ENCODE data around the gene PTPRE. TPM values are rescaled to one million over a fixed set of nuclear protein-coding genes. Genes with fewer than 3 reads are reported as not detected.

The PTPRE gene
- total RNA-seq, 1 donor from 2014 or later: 0.21 TPM

DNA sequence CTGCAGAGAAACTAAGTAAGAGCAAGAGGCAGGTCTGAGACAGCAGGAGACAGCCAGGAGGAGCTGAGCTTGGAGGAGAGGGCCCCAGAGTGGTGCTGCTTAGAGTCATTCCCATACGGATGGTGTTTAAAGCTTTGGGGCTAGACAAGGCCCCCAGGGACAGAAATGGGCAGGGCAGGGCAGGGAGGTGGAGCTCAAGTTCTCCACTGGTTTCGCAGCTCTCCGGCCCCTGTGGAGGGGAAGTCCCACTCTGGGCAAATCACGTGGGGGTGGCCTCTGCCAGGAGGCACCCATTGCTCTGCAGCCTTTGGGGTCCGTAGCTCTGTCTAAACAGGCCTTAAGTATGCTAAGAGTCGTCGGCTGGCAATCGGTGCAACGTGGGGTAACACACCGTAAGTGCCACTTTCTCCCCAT is 1.0 kb upstream of the PTPRE start:
- Histone ChIP-seq H3K36me3 (no peaks in the 10 kb centered on the region), H3K27me3 (peaks cover 52% of the 10 kb centered on the region), H4K20me1 (ENCODE audit: low read depth) (no peaks in the 10 kb centered on the region), H3K4me1 (no peaks in the 10 kb centered on the region), H3K27ac (no peak overlapping the region), H3K4me3 (no peak overlapping the region), H3K9ac (no peak overlapping the region), H3F3A (ENCODE audit: low read depth) (no peaks in the 10 kb centered on the region), H3K79me2 (ENCODE audit: low read depth) (no peaks in the 10 kb centered on the region), H2AFZ (replicated peaks) (no peak overlapping the region), H3K4me2 (no peak overlapping the region), H3K9me3 (ENCODE audit: low read depth) (no peaks in the 10 kb centered on the region)
- TF ChIP-seq EZH2 (IDR thresholded peaks at IDR 0.05) (no peak), EZH2phosphoT487 (IDR thresholded peaks at IDR 0.05) (no peak)
- TF ChIP-seq, protein P1, sequence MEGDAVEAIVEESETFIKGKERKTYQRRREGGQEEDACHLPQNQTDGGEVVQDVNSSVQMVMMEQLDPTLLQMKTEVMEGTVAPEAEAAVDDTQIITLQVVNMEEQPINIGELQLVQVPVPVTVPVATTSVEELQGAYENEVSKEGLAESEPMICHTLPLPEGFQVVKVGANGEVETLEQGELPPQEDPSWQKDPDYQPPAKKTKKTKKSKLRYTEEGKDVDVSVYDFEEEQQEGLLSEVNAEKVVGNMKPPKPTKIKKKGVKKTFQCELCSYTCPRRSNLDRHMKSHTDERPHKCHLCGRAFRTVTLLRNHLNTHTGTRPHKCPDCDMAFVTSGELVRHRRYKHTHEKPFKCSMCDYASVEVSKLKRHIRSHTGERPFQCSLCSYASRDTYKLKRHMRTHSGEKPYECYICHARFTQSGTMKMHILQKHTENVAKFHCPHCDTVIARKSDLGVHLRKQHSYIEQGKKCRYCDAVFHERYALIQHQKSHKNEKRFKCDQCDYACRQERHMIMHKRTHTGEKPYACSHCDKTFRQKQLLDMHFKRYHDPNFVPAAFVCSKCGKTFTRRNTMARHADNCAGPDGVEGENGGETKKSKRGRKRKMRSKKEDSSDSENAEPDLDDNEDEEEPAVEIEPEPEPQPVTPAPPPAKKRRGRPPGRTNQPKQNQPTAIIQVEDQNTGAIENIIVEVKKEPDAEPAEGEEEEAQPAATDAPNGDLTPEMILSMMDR (IDR thresholded peaks at IDR 0.05): no peak
- Mint-ChIP-seq H3K9me3 (no peaks in the 10 kb centered on the region), H3K36me3 (no peaks in the 10 kb centered on the region), H3K27ac (no peak overlapping the region), H3K4me3 (peak overlapping the region; percentile 70), H3K4me1 (peaks cover 12% of the 10 kb centered on the region), H3K27me3 (ENCODE audit: insufficient read depth, low read depth) (peaks cover 15% of the 10 kb centered on the region)
- DNase-seq (ENCODE audit: low spot score): no peak

DNA sequence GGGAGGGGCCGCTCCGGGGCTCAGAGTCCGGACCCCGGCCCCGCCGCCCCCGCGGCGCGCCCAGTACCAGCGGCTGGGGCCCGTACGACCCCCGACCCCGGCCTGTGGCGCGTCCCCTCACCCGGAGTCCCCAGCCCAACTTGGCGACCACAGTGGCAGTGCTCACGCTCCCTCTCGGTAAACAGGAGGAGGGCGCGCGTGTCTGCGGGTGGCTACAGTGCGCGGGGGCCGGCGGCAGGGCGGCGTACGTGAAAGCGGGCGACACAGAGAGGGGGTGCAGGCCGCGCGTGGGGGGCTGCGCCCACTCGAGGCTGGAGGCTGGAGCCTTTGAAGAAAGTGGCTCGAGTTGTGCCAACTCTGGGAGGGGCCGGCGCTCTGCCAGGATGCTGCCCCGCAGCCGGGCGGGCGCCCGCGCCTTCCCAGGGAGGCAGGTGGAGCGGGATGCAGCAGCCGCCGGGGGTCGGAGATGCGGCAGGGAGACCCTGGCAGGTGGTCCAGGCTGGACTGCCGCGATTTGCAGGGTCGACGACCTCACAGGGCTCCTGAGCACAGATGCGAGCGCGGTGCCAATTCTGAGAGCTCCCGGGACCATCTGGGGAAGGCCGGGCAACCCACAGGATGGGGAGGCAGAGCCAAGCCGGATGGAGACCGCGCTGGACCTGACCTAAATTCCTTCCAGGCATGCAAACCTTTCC is 655 bp downstream of the PTPRE start:
- Histone ChIP-seq H3K27me3 (peaks cover 52% of the 10 kb centered on the region), H3K79me2 (ENCODE audit: low read depth) (no peaks in the 10 kb centered on the region), H3K4me1 (peaks cover 5% of the 10 kb centered on the region), H3K27ac (no peak overlapping the region), H3K9me3 (ENCODE audit: low read depth) (no peaks in the 10 kb centered on the region), H3K4me3 (peak overlapping the region; percentile 92), H3F3A (ENCODE audit: low read depth) (no peaks in the 10 kb centered on the region), H4K20me1 (ENCODE audit: low read depth) (no peaks in the 10 kb centered on the region), H2AFZ (replicated peaks) (peak overlapping the region; percentile 98), H3K36me3 (no peaks in the 10 kb centered on the region), H3K4me2 (peak overlapping the region; percentile 99), H3K9ac (no peak overlapping the region)
- H3K4me3 Mint-ChIP-seq: peak overlapping the region; percentile 75
- peaks cover 22% of the 10 kb centered on the region for H3K4me1 Mint-ChIP-seq
- DNase-seq (ENCODE audit: low spot score): no peak
- H3K36me3 Mint-ChIP-seq: no peaks in the 10 kb centered on the region
- no peaks in the 10 kb centered on the region for H3K9me3 Mint-ChIP-seq
- H3K27ac Mint-ChIP-seq: no peak overlapping the region
- TF ChIP-seq EZH2 (IDR thresholded peaks at IDR 0.05): peak; percentile 88
- TF ChIP-seq, protein P1 (IDR thresholded peaks at IDR 0.05): no peak
- peak; percentile 83 for TF ChIP-seq EZH2phosphoT487 (IDR thresholded peaks at IDR 0.05)
- H3K27me3 Mint-ChIP-seq (ENCODE audit: insufficient read depth, low read depth): peaks cover 18% of the 10 kb centered on the region

DNA sequence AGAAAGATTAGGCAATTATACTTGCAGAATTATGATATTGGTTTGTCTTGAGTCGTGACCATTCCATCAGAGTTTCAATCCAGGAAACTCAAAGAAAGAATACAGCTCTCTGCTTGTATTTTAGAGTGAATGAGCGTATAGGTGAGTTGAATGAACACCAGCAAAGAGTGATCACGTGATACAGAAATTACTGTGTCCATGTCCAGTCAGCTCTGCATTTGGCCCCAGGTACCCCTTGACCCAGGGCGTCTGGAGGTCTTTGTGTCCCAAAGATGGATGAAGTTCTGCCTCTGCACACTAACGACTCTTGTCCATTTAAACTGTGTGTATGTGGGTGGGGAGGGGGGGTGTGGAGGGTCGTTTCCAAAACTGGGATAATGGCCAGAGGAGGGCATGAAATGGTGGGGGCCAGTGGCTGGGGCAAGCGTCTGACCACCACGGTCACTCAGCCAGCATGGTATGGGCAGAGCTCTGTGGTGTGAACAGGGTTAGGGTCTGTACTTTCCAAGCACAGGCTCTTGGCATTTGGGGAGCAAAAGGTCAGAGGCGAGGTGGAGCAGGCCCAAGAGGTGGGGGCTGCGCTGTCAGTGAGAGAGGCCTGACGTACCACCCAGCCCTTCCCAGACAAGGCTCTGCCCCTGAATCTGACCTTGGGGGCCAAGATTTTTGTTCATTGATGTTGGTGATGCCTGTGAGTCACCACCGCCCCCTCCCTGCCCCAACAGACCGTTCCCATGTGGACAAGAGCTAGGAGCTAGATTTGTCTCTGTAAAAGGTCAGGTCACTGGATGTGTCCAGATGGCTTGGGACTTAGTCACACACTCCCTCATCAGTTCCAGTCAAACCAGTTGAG is 1.4 kb downstream of the PTPRE start:
- H3K79me2 ChIP-seq (ENCODE audit: low read depth): no peaks in the 10 kb centered on the region
- no peaks in the 10 kb centered on the region for H3K9me3 Mint-ChIP-seq
- H3K9ac ChIP-seq: no peak overlapping the region
- H3K4me1 ChIP-seq: peaks cover 5% of the 10 kb centered on the region
- H3K27me3 Mint-ChIP-seq (ENCODE audit: insufficient read depth, low read depth): peaks cover 18% of the 10 kb centered on the region
- no peak for DNase-seq (ENCODE audit: low spot score)
- TF ChIP-seq EZH2phosphoT487 (IDR thresholded peaks at IDR 0.05) (no peak), EZH2 (IDR thresholded peaks at IDR 0.05) (no peak)
- TF ChIP-seq, protein P1 (IDR thresholded peaks at IDR 0.05): no peak
- no peak overlapping the region for H3K27ac ChIP-seq
- H3K4me3 ChIP-seq: no peak overlapping the region
- H3F3A ChIP-seq (ENCODE audit: low read depth): no peaks in the 10 kb centered on the region
- H3K4me3 Mint-ChIP-seq: peak overlapping the region; percentile 75
- no peak overlapping the region for H3K4me2 ChIP-seq
- no peaks in the 10 kb centered on the region for H3K9me3 ChIP-seq (ENCODE audit: low read depth)
- peaks cover 52% of the 10 kb centered on the region for H3K27me3 ChIP-seq
- H2AFZ ChIP-seq (replicated peaks): no peak overlapping the region
- H3K36me3 ChIP-seq: no peaks in the 10 kb centered on the region
- H3K27ac Mint-ChIP-seq: no peak overlapping the region
- peaks cover 25% of the 10 kb centered on the region for H3K4me1 Mint-ChIP-seq
- no peaks in the 10 kb centered on the region for H3K36me3 Mint-ChIP-seq
- H4K20me1 ChIP-seq (ENCODE audit: low read depth): no peaks in the 10 kb centered on the region

Data from neural progenitor cell (in vitro differentiated cells).